ENCODE measurements around the gene PRR33.

Gene PRR33

DNA sequence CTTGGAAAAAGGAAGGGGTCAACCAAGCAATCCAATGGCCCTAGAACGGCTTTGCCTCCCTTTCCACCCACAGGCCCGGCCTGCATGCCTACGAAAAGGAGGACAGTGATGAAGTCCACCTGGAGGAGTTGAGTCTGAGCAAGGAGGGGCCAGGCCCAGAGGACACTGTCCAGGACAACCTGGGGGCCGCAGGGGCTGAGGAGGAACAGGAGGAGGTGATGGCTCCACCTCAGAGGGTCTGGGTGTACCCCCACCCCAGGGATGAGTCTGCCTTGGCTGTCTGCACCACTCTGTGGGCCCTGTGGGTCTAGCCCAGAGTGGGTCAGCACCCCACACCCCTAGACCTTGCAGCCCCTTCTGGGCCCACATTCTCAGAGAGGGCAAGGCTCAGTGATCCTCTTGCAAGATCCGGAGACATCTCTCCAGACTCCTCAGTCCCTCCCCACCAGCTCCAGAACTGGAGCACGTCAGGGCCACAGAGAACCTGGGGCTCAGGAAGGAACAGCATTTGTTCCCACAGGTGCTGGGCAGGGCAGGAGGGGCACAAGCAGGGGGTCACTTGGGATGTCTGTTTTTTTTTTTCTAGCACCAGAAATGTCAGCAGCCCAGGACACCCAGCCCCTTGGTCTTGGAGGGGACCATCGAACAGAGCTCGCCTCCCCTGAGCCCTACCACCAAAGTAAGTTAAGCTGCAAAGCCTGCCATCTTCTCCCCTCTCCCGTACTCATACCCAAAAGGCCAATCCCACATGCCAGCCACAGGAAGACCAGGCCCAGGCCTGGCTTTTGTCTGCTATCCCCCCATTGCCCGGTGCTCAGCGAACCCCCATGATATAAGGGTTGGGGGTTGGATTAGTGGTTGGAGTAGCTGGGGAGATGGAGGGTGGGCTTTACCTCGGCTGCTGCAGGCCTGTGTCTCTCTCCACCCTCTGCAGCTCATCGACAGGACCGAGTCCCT, 8.1 kb downstream of the PRR33 start:
- Histone ChIP-seq H3K9me3 (ENCODE audit: control insufficient read depth, insufficient read depth, low read length) (no peaks in the 10 kb centered on the region), H3K9me2 (replicated peaks; ENCODE audit: control insufficient read depth, low read length) (no peaks in the 10 kb centered on the region), H3K27me3 (ENCODE audit: control insufficient read depth, low read length) (no peaks in the 10 kb centered on the region), H4K20me1 (ENCODE audit: control insufficient read depth, insufficient read depth, low read depth, low read length) (peaks cover 3% of the 10 kb centered on the region; the same call in 1 of the 2 replicates), H3K4me2 (ENCODE audit: low read length) (no peak overlapping the region), H3K79me2 (ENCODE audit: control insufficient read depth, low read length) (no peaks in the 10 kb centered on the region), H3F3A (ENCODE audit: control insufficient read depth, insufficient read depth) (no peaks in the 10 kb centered on the region), H3K27ac (ENCODE audit: low read depth, low read length) (no peak overlapping the region), H3K4me1 (ENCODE audit: control insufficient read depth, low read length) (peaks cover 21% of the 10 kb centered on the region), H3K36me3 (ENCODE audit: control insufficient read depth, low read length) (peaks cover 55% of the 10 kb centered on the region), H3K4me3 (ENCODE audit: low read length) (no peak overlapping the region)
- TF ChIP-seq EZH2phosphoT487 (IDR thresholded peaks at IDR 0.05; ENCODE audit: borderline replicate concordance, low read length), result no peak

DNA sequence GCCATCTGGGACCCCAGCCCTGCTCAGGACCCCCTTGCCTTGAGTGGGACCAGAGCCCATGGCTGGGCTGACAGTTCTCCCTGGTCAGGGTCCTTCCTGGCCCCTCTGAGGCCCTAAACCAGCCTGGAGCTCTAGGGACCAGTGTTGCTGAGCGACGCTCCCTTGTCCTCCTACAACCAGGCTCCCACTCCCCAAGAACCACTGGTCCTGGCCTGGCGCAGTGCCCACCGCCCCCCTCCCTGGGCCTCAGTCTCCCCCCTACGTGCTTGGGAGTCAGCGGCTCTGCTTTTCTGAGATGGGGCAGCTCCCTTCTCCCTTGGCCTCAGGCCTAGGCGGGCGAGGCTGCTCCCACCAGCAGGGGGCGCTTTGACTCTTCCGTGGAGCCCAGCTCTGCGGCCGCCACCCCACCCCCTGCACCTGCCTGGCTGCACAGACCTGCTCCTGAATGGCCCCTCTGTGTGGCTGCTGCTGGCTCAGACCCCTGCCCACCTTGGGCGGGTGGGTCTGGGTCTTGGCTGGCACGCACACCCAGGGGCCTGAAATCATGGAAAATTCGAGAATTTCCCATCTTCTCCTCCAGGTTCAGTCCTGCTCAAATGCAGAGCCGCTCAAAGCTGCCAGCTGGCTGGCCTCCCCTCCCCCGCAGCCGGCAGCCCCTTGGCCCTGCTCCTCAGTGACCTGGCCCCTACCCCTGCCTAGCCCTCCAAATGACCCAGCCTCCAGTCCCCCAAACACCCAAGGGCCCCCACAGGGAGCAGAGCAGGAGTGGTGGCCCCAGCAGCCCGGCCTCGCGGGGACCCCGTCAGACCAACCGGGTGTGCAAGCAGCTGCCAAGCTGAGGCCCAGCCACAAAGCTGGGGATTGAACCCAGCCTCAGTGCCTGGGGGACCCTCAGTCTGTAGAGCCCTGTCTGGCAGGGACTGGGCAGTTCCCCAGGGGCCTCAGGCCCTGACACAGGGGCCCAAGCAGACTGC, 9.1 kb downstream of the PRR33 start:
- no peaks in the 10 kb centered on the region for H3F3A ChIP-seq (ENCODE audit: control insufficient read depth, insufficient read depth)
- no peak for TF ChIP-seq EZH2phosphoT487 (IDR thresholded peaks at IDR 0.05; ENCODE audit: borderline replicate concordance, low read length)
- TF ChIP-seq, protein P1, sequence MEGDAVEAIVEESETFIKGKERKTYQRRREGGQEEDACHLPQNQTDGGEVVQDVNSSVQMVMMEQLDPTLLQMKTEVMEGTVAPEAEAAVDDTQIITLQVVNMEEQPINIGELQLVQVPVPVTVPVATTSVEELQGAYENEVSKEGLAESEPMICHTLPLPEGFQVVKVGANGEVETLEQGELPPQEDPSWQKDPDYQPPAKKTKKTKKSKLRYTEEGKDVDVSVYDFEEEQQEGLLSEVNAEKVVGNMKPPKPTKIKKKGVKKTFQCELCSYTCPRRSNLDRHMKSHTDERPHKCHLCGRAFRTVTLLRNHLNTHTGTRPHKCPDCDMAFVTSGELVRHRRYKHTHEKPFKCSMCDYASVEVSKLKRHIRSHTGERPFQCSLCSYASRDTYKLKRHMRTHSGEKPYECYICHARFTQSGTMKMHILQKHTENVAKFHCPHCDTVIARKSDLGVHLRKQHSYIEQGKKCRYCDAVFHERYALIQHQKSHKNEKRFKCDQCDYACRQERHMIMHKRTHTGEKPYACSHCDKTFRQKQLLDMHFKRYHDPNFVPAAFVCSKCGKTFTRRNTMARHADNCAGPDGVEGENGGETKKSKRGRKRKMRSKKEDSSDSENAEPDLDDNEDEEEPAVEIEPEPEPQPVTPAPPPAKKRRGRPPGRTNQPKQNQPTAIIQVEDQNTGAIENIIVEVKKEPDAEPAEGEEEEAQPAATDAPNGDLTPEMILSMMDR (IDR thresholded peaks at IDR 0.05; ENCODE audit: low read depth, low read length, poor library complexity, severe bottlenecking), result peak; percentile 91
- no peaks in the 10 kb centered on the region for H3K9me2 ChIP-seq (replicated peaks; ENCODE audit: control insufficient read depth, low read length)
- peaks cover 3% of the 10 kb centered on the region; the same call in 1 of the 2 replicates for H4K20me1 ChIP-seq (ENCODE audit: control insufficient read depth, insufficient read depth, low read depth, low read length)
- H3K4me3 ChIP-seq (ENCODE audit: low read length), result no peak overlapping the region
- no peaks in the 10 kb centered on the region for H3K9me3 ChIP-seq (ENCODE audit: control insufficient read depth, insufficient read depth, low read length)
- 0 out of 2 replicates have a peak overlapping the region, but pooled peaks have one; percentile 20 for H3K4me2 ChIP-seq (ENCODE audit: low read length)
- H3K4me1 ChIP-seq (ENCODE audit: control insufficient read depth, low read length), result peaks cover 21% of the 10 kb centered on the region
- peaks cover 45% of the 10 kb centered on the region for H3K36me3 ChIP-seq (ENCODE audit: control insufficient read depth, low read length)
- no peaks in the 10 kb centered on the region for H3K79me2 ChIP-seq (ENCODE audit: control insufficient read depth, low read length)
- H3K27ac ChIP-seq (ENCODE audit: low read depth, low read length), result no peak overlapping the region
- no peaks in the 10 kb centered on the region for H3K27me3 ChIP-seq (ENCODE audit: control insufficient read depth, low read length)

DNA sequence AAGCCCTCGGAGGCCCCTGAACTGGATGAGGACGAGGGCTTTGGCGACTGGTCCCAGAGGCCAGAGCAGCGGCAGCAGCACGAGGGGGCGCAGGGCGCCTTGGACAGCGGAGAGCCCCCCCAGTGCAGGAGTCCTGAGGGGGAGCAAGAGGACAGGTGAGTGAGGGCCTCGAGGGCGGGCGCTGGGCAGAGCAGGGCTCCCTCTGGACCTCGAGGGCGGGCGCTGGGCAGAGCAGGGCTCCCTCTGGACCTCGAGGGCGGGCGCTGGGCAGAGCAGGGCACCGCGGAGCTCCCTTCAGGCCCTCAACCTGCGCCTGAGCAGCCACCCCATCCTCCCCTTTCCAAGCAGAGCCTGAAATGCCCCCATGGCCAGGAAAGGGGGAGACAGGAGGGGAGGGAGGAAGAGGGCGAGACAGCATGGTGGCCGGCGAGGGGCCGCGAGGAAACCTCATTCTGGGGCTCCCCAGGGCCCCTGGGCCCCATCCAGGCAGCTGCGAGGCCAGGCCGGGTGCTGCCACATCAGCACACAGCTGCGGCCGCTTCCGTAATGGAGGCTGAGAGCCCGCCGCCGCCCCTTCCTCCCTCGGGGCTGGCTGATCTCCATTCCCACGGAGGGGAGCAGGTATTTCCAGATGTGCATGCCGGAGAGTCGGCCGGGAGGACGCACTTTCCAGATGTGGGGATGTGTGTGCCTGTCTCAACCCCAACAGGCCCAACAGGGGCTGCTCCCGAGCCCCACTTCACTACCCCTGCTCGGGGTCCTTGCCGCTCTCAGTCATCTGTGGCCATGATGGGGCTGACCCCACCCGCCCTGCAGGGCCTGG, 10.0 kb downstream of the PRR33 start:
- TF ChIP-seq, protein P1 (IDR thresholded peaks at IDR 0.05; ENCODE audit: low read depth, low read length, poor library complexity, severe bottlenecking), result no peak
- TF ChIP-seq EZH2phosphoT487 (IDR thresholded peaks at IDR 0.05; ENCODE audit: borderline replicate concordance, low read length), result no peak
- Histone ChIP-seq H3K4me1 (ENCODE audit: control insufficient read depth, low read length) (peaks cover 21% of the 10 kb centered on the region), H3K4me2 (ENCODE audit: low read length) (peak overlapping the region; percentile 20; the same call in 1 of the 2 replicates), H3K4me3 (ENCODE audit: low read length) (no peak overlapping the region), H3K27ac (ENCODE audit: low read depth, low read length) (no peak overlapping the region), H3K36me3 (ENCODE audit: control insufficient read depth, low read length) (peaks cover 40% of the 10 kb centered on the region), H3K27me3 (ENCODE audit: control insufficient read depth, low read length) (no peaks in the 10 kb centered on the region), H3F3A (ENCODE audit: control insufficient read depth, insufficient read depth) (no peaks in the 10 kb centered on the region), H3K79me2 (ENCODE audit: control insufficient read depth, low read length) (0 out of 2 replicates have a peak, but pooled peaks cover under 1% of the 10 kb centered on the region), H3K9me3 (ENCODE audit: control insufficient read depth, insufficient read depth, low read length) (no peaks in the 10 kb centered on the region), H4K20me1 (ENCODE audit: control insufficient read depth, insufficient read depth, low read depth, low read length) (peaks cover 3% of the 10 kb centered on the region; the same call in 1 of the 2 replicates), H3K9me2 (replicated peaks; ENCODE audit: control insufficient read depth, low read length) (no peaks in the 10 kb centered on the region)
